Fibroblast of lung (primary cell): ENCODE results near the gene ASIC4. TPM values are rescaled to one million over a fixed set of nuclear protein-coding genes. Genes with fewer than 3 reads are reported as not detected.

Experiments
- DNase-seq, 2 donors: peaks; one replicate each; pipeline versions ENCODE4 v3.0.0 to v3.0.0-alpha.2; 2010; ENCODE audit warnings: low read depth in 2 of 2
- H2AFZ ChIP-seq: 2 replicates; pipeline ENCODE4 v1.5.1; 2012; ENCODE audit warnings: low read length, control low read depth, inconsistent platforms
- H3K27ac ChIP-seq: 2 replicates; pipeline ENCODE4 v1.5.1; 2011; ENCODE audit warnings: low read length, control low read depth; ENCODE audit not compliant: insufficient read depth
- H3K27me3 ChIP-seq: 2 replicates; pipeline ENCODE4 v1.5.1; 2011; ENCODE audit warnings: mild to moderate bottlenecking, low read length; ENCODE audit not compliant: control insufficient read depth, insufficient read depth
- H3K36me3 ChIP-seq: 2 replicates; pipeline ENCODE4 v1.5.1; 2011; ENCODE audit warnings: low read length; ENCODE audit not compliant: control insufficient read depth, insufficient read depth
- H3K4me1 ChIP-seq: 2 replicates; pipeline ENCODE4 v1.5.1; 2011; ENCODE audit warnings: low read length; ENCODE audit not compliant: control insufficient read depth, insufficient read depth; ENCODE audit errors: extremely low read depth
- H3K4me2 ChIP-seq: 2 replicates; pipeline ENCODE4 v1.5.1; 2011; ENCODE audit warnings: low read length, control low read depth; ENCODE audit not compliant: insufficient read depth; ENCODE audit errors: extremely low read depth
- H3K4me3 ChIP-seq, 4 experiments: fragments of 200-600 bp in 1 of 4; sonication (generic) in 1 of 4; replicated peaks in 1 of 4; 2 replicates each; pipeline ENCODE4 v1.5.1; 2011 to 2016; ENCODE audit warnings: low read length in 4 of 4, low read depth in 3 of 4, mild to moderate bottlenecking in 3 of 4, control low read depth in 2 of 4, inconsistent platforms in 1 of 4, mixed read lengths in 1 of 4; ENCODE audit not compliant: insufficient read depth in 1 of 4; ENCODE audit errors: control extremely low read depth in 1 of 4
- H3K79me2 ChIP-seq: 2 replicates; pipeline ENCODE4 v1.5.1; 2012; ENCODE audit warnings: mild to moderate bottlenecking, low read length, inconsistent platforms; ENCODE audit not compliant: control insufficient read depth, insufficient read depth
- H3K9ac ChIP-seq: 2 replicates; pipeline ENCODE4 v1.5.1; 2011; ENCODE audit warnings: mild to moderate bottlenecking, low read length, control low read depth; ENCODE audit not compliant: insufficient read depth
- H3K9me3 ChIP-seq: 2 replicates; pipeline ENCODE4 v1.5.1; 2012; ENCODE audit warnings: low read depth, low read length; ENCODE audit not compliant: control insufficient read depth, insufficient read depth
- H4K20me1 ChIP-seq: 2 replicates; pipeline ENCODE4 v1.5.1; 2011; ENCODE audit warnings: low read length; ENCODE audit not compliant: control insufficient read depth, insufficient read depth; ENCODE audit errors: extremely low read depth
- EZH2 ChIP-seq: IDR thresholded peaks from 2 replicates; pipeline ENCODE4 v1.5.1; 2012; ENCODE audit warnings: low read length, control low read depth, mild to moderate bottlenecking; ENCODE audit errors: missing control alignments
- polyA plus RNA-seq, 2 donors: library from polyadenylated mRNA; depleted of rRNA in 1 of 2; stranded (reverse) in 1 of 2; unstranded in 1 of 2; fragments of >200 nt; gene quantifications; 2 replicates each; pipeline ENCODE4 v1.2.1, GENCODE V29; 2011 to 2012; ENCODE audit warnings: missing spikeins in 1 of 2
- total RNA-seq: library from RNA; depleted of rRNA; stranded (reverse); fragments of >200 nt; gene quantifications from 2 replicates; pipeline ENCODE4 v1.2.1, GENCODE V29; 2014
- TF ChIP-seq, protein P1 (sequence below), 2 donors: IDR thresholded peaks in 1 of 2; conservative IDR thresholded peaks in 1 of 2; 1 replicate in 1 of 2; 2 replicates in 1 of 2; pipeline ENCODE4 v1.5.1; 2011 to 2012; ENCODE audit warnings: low read length in 2 of 2, control low read depth in 1 of 2, inconsistent platforms in 1 of 2, low read depth in 1 of 2, mild to moderate bottlenecking in 1 of 2

ASIC4 gene
- total and polyA plus RNA-seq, 2 donors (not counting 1 experiment from before 2014, with no cell fraction given): 0.33 TPM; not detected in 1

DNA sequence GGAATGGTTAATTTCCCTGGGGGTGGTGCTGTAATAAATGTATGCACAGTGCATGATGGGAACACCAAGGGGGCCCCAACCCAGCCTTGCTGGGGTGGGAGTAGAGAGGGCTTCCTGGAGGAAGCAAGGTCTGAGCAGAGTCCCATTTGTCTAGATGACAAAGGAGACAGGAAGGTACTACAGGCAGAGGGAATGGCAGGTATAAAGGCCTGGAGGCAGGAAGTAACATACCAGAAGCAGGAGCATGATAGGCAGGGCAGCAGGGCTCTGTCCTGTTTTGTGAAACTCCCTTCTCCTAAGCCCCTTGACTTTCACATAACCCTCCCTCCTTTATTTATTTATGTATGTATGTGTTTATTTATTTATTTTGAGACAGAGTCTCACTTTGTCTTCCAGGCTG lies 11.7 kb upstream of the ASIC4 start:
- Histone ChIP-seq H3K9me3 (no peaks in the 10 kb centered on the region), H3K4me2 (no peak overlapping the region), H4K20me1 (no peaks in the 10 kb centered on the region), H3K27me3 (no peaks in the 10 kb centered on the region), H3K27ac (no peak overlapping the region), H3K9ac (no peak overlapping the region), H2AFZ (no peak overlapping the region), H3K4me1 (peaks cover 9% of the 10 kb centered on the region), H3K79me2 (peaks cover 6% of the 10 kb centered on the region), H3K36me3 (peaks cover 18% of the 10 kb centered on the region), H3K4me3 (no peak overlapping the region)
- TF ChIP-seq EZH2: no peak
- TF ChIP-seq, protein P1, sequence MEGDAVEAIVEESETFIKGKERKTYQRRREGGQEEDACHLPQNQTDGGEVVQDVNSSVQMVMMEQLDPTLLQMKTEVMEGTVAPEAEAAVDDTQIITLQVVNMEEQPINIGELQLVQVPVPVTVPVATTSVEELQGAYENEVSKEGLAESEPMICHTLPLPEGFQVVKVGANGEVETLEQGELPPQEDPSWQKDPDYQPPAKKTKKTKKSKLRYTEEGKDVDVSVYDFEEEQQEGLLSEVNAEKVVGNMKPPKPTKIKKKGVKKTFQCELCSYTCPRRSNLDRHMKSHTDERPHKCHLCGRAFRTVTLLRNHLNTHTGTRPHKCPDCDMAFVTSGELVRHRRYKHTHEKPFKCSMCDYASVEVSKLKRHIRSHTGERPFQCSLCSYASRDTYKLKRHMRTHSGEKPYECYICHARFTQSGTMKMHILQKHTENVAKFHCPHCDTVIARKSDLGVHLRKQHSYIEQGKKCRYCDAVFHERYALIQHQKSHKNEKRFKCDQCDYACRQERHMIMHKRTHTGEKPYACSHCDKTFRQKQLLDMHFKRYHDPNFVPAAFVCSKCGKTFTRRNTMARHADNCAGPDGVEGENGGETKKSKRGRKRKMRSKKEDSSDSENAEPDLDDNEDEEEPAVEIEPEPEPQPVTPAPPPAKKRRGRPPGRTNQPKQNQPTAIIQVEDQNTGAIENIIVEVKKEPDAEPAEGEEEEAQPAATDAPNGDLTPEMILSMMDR (conservative IDR thresholded peaks at IDR 0.05 in 1 of 2, IDR thresholded peaks at IDR 0.05 in 1 of 2; ENCODE audit: low read depth in 1 of 2, low read length in 2 of 2): no peak
- DNase-seq: no peak

DNA sequence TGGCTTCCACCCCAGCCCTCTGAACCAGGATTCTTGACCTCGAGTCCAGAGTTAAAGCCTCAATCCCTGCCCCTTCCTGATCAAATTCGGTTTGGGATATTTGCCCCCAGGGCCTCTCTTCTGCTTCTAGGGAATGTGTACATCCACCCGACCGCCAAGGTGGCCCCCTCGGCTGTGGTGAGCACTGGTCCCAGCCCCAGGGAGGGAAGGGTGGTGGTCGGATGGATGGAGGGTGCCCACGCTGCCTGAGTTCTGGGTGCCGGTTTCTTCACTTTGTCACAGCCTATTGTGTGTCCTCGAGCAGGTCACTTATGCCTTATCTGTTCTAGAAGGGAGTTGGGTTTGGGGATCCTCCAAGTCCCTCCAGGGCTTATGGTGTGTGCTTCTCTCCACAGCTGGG lies 8.7 kb upstream of the ASIC4 start:
- no peak overlapping the region for H3K27ac ChIP-seq
- no peak overlapping the region for H3K4me2 ChIP-seq

DNA sequence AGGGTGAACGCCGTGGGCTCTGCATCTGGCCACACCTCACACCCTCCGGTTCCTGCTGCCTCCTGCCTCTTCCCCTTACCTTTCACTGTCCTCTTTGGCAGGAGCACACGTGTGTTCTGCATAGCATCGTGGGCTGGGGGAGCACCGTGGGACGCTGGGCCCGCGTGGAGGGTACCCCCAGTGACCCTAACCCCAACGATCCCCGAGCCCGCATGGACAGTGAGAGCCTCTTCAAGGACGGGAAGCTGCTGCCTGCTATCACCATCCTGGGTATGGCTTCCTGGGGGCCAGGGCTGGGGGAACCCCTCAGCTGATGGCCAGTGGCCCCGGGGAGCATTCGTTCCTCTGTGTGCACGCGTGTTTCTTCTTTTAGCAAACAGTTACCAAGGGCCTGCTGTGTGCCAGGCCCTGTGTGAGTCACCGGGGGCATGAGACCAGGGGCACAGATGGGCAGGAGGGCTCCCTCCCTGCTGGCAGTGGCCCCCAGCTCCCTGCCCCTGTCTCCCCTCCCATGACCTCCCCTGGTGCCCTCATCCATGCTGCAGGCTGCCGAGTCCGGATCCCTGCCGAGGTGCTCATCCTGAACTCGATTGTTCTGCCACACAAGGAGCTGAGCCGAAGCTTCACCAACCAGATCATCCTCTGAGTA lies 8.0 kb upstream of the ASIC4 start:
- Histone ChIP-seq H3K9me3 (no peaks in the 10 kb centered on the region), H3K27me3 (peaks cover 10% of the 10 kb centered on the region), H4K20me1 (no peaks in the 10 kb centered on the region), H2AFZ (no peak overlapping the region), H3K36me3 (peaks cover 18% of the 10 kb centered on the region), H3K4me2 (no peak overlapping the region), H3K9ac (no peak overlapping the region), H3K4me1 (no peaks in the 10 kb centered on the region), H3K4me3 (no peak overlapping the region), H3K79me2 (no peaks in the 10 kb centered on the region), H3K27ac (no peak overlapping the region)
- TF ChIP-seq, protein P1 (conservative IDR thresholded peaks at IDR 0.05 in 1 of 2, IDR thresholded peaks at IDR 0.05 in 1 of 2; ENCODE audit: low read depth in 1 of 2, low read length in 2 of 2): no peak
- no peak for TF ChIP-seq EZH2
- DNase-seq: no peak

More for the DNA sequence above, 8.7 kb upstream of the ASIC4 start:
- no peak overlapping the region for H2AFZ ChIP-seq
- H3K36me3 ChIP-seq: peaks cover 18% of the 10 kb centered on the region
- no peak overlapping the region for H3K9ac ChIP-seq
- no peaks in the 10 kb centered on the region for H3K79me2 ChIP-seq
- TF ChIP-seq, protein P1 (conservative IDR thresholded peaks at IDR 0.05 in 1 of 2, IDR thresholded peaks at IDR 0.05 in 1 of 2; ENCODE audit: low read depth in 1 of 2, low read length in 2 of 2): no peak
- TF ChIP-seq EZH2: no peak
- H3K4me3 ChIP-seq: no peak overlapping the region
- H4K20me1 ChIP-seq: no peaks in the 10 kb centered on the region
- H3K4me1 ChIP-seq: no peaks in the 10 kb centered on the region
- no peaks in the 10 kb centered on the region for H3K9me3 ChIP-seq
- DNase-seq: no peak
- H3K27me3 ChIP-seq: peaks cover 5% of the 10 kb centered on the region
